Muscle layer of duodenum (tissue), 2 donors: ENCODE results near the gene B3GNT9.
"Not testable (repeated sequence)": the region's sequence is repeated elsewhere in the genome, so short reads cannot be mapped to it uniquely, and the experiment has no call there.

ENCODE experiments used
- H3K27ac ChIP-seq: one replicate; pipeline ENCODE4 v1.7.0; 2013; ENCODE audit warnings: mild to moderate bottlenecking, low read length
- H3K27me3 ChIP-seq: one replicate; pipeline ENCODE4 v1.7.0; 2013; ENCODE audit warnings: low read depth, mild to moderate bottlenecking, control low read depth, low read length
- H3K36me3 ChIP-seq, 2 donors: one replicate each; pipeline ENCODE4 v1.7.0; 2013; ENCODE audit warnings: low read length in 2 of 2, control low read depth in 1 of 2, mild to moderate bottlenecking in 1 of 2; ENCODE audit not compliant: insufficient read depth in 2 of 2, control insufficient read depth in 1 of 2
- H3K4me1 ChIP-seq, 2 donors: one replicate each; pipeline ENCODE4 v1.7.0; 2013; ENCODE audit warnings: low read length in 2 of 2, mild to moderate bottlenecking in 2 of 2, control low read depth in 1 of 2, moderate library complexity in 1 of 2; ENCODE audit not compliant: insufficient read depth in 2 of 2, control insufficient read depth in 1 of 2
- H3K4me3 ChIP-seq, 2 donors: one replicate each; pipeline ENCODE4 v1.7.0; 2013; ENCODE audit warnings: low read length in 2 of 2, low read depth in 1 of 2, mild to moderate bottlenecking in 1 of 2
- H3K9me3 ChIP-seq, 2 donors: one replicate each; pipeline ENCODE4 v1.7.0; 2013; ENCODE audit warnings: low read length in 2 of 2, control low read depth in 1 of 2, mild to moderate bottlenecking in 1 of 2; ENCODE audit not compliant: control insufficient read depth in 1 of 2
- donor health status: healthy.

The B3GNT9 gene

DNA sequence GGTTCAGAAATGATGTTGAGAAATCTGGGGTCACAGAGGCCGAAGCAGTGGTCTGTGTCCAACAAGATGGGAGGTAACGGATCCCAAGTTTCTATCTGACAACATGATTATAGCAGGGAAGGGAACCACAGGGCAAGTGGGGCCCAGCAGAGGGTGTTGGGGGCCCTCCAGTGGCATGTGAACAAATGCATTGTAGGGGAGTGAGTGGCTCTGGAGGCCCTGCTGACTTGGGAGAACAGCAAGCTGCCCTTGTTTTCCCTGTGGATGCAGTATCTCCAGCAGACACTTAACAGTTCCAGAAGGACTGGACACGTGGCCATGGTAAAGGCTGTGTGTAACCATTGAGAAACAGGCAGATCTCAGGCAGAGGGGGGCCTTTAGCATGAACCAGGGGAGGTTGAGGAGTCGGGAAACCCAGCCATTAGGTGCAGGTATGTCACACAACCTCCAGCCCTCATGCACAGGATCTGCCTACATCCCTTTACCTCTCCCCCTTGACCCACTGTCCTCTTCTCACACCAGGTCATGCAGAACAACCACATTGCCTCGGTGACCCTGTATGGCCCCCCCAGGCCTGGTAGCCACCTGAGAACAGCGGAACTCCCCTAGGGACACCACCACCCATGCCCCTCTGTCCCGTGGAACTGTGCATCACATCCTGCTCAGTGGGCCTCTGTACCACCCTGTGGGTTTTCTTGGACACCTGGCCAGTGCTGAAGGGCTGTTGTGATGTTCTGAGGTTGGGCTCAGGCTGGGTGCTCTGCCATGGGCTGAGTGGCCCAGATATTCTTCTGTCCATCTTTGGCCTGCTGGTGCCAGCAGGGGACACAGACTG, 4.1 kb downstream of the B3GNT9 start:
- H3K27ac ChIP-seq = no peak overlapping the region
- H3K4me1 ChIP-seq = peaks cover 0 to 17% of the 10 kb centered on the region in 2 donors
- H3K36me3 ChIP-seq = peaks cover 55 to 70% of the 10 kb centered on the region in 2 donors
- H3K9me3 ChIP-seq = no peaks in the 10 kb centered on the region
- H3K27me3 ChIP-seq = no peaks in the 10 kb centered on the region
- H3K4me3 ChIP-seq = no peak overlapping the region

DNA sequence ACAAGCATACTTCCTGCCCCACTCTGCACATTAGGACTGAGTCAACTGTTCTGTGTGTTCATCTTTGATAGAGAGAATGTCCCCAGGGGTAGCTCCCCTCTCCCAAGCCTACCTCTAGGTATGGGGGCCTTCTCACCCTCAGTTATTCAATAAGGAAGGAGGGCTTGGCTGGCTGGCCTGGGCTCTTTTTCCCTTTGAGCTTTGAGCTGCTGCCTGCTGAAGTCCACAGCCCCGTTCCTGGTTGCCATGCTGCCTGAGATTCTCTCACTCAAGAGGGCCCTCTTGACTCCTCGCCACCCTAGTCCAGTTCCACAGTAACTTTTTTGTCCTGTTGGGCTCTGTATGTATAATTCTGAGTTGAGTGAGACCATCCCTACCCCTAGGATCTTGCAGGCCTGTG, 5.1 kb downstream of the B3GNT9 start:
- H3K4me1 ChIP-seq = peaks cover 0 to 10% of the 10 kb centered on the region in 2 donors
- H3K36me3 ChIP-seq = peaks cover 64 to 79% of the 10 kb centered on the region in 2 donors
- no peaks in the 10 kb centered on the region for H3K9me3 ChIP-seq
- no peak overlapping the region for H3K27ac ChIP-seq
- H3K27me3 ChIP-seq = no peaks in the 10 kb centered on the region
- H3K4me3 ChIP-seq = no peak overlapping the region

DNA sequence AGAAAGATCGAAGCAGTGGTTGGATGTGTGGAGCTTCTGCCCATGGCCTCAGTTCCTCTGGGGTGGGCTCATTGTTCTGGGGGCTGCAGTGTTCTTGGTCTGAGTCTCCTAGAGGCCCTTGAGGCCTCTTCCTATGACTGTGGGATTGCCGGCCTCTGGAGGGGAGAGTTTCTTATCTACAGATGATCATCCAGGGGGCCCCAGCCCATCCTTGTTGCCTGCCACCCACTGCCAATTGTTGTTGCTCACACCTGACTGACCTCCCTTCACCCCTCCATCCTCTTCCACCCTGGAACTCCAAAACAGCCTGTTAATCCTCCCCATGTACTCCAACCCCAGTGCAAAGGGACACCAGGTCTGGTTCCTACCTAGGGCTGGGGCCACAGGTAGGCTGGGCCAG, 5.9 kb downstream of the B3GNT9 start:
- H3K27ac ChIP-seq = no peak overlapping the region
- no peaks in the 10 kb centered on the region for H3K9me3 ChIP-seq
- peaks cover 72 to 88% of the 10 kb centered on the region in 2 donors for H3K36me3 ChIP-seq
- H3K4me3 ChIP-seq = no peak overlapping the region
- peaks cover 0 to 2% of the 10 kb centered on the region in 2 donors for H3K4me1 ChIP-seq
- no peaks in the 10 kb centered on the region for H3K27me3 ChIP-seq

GRCh38 chr16:67142342-67142741, 8.5 kb downstream of the B3GNT9 start:
- no peak overlapping the region for H3K4me3 ChIP-seq

DNA sequence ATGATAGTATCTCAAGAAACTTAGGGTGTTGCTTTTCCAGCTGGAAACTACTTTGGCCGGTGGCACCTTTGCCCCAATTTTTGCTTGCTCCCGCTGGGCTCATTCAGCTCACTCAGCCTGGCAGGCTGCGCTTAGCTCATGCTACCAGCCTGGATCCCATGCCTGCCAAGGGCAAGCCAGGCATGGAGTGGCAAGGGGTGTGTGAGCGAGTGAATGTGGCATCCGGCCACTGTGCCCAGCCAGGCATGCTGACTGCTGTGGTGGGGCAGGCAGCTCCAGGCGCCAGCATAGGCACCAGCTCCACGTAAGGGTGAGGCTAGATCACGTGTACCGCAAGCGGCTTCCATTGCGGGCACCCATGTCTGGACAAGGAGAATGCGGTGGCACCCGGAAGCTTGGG, 9.4 kb downstream of the B3GNT9 start:
- Histone ChIP-seq H3K4me3 (no peak overlapping the region), H3K4me1 (no peaks in the 10 kb centered on the region), H3K9me3 (no peaks in the 10 kb centered on the region), H3K27me3 (no peaks in the 10 kb centered on the region), H3K27ac (no peak overlapping the region), H3K36me3 (peaks cover 70 to 91% of the 10 kb centered on the region in 2 donors)

More at GRCh38 chr16:67142342-67142741, 8.5 kb downstream of the B3GNT9 start:
- Histone ChIP-seq H3K27ac (no peak overlapping the region), H3K4me1 (no peaks in the 10 kb centered on the region), H3K36me3 (peaks cover 78 to 91% of the 10 kb centered on the region in 2 donors), H3K9me3 (no peaks in the 10 kb centered on the region), H3K27me3 (no peaks in the 10 kb centered on the region)

GRCh38 chr16:67137605-67138004, 13.2 kb downstream of the B3GNT9 start:
- Histone ChIP-seq H3K4me3 (no peak overlapping the region), H3K9me3 (no peaks in the 10 kb centered on the region), H3K36me3 (peaks cover 62 to 89% of the 10 kb centered on the region in 2 donors), H3K27ac (no peak overlapping the region), H3K4me1 (no peaks in the 10 kb centered on the region), H3K27me3 (no peaks in the 10 kb centered on the region)

GRCh38 chr16:67129422-67129821, 21.4 kb downstream of the B3GNT9 start:
- Histone ChIP-seq H3K36me3 (peaks cover 40 to 57% of the 10 kb centered on the region in 2 donors), H3K9me3 (no peaks in the 10 kb centered on the region), H3K27ac (no peak overlapping the region), H3K27me3 (no peaks in the 10 kb centered on the region), H3K4me3 (no peak overlapping the region), H3K4me1 (no peaks in the 10 kb centered on the region)

GRCh38 chr16:67128887-67129286, 21.9 kb downstream of the B3GNT9 start:
- Histone ChIP-seq H3K4me3 (no peak overlapping the region), H3K36me3 (peaks cover 40 to 56% of the 10 kb centered on the region in 2 donors), H3K27me3 (no peaks in the 10 kb centered on the region), H3K4me1 (no peaks in the 10 kb centered on the region), H3K27ac (no peak overlapping the region), H3K9me3 (no peaks in the 10 kb centered on the region)

- H3K27me3 ChIP-seq = no peaks in the 10 kb centered on the region
- H3K4me1 ChIP-seq = no peaks in the 10 kb centered on the region
- no peak overlapping the region for H3K4me3 ChIP-seq
- no peak overlapping the region for H3K27ac ChIP-seq
- H3K9me3 ChIP-seq = no peaks in the 10 kb centered on the region
- peaks cover 40 to 57% of the 10 kb centered on the region in 2 donors for H3K36me3 ChIP-seq
These were observed 22.4 kb downstream of the B3GNT9 start for GRCh38 chr16:67128417-67128816.

- peaks cover 22 to 51% of the 10 kb centered on the region in 2 donors for H3K36me3 ChIP-seq
- H3K4me1 ChIP-seq = not testable (repeated sequence)
These were observed 28.0 kb downstream of the B3GNT9 start for GRCh38 chr16:67122799-67123198.

DNA sequence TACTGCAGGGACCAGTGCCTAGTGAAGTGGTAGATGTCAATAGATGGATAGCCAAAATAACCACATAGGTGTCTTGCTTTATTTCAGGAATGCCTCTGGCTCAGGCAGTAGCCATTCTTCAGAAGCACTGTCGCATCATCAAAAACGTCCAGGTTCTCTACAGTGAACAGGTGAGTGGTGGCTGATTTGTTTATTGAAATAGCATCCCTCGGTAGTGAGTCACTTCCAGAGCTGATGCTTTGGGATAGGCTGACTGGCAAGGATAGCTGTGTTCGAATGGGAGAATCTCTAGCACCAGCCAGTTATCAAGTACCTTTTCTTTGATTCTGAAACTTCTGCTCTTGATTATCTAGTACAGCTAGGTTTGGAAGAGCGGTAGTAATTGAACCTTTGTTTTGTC, 30.8 kb downstream of the B3GNT9 start:
- H3K27me3 ChIP-seq = no peaks in the 10 kb centered on the region
- H3K4me3 ChIP-seq = no peak overlapping the region
- no peak overlapping the region for H3K27ac ChIP-seq
- H3K36me3 ChIP-seq = peaks cover 20 to 37% of the 10 kb centered on the region in 2 donors
- H3K4me1 ChIP-seq = no peaks in the 10 kb centered on the region
- no peaks in the 10 kb centered on the region for H3K9me3 ChIP-seq

More at GRCh38 chr16:67122799-67123198, 28.0 kb downstream of the B3GNT9 start:
- H3K27me3 ChIP-seq, H3K27ac ChIP-seq, H3K4me3 ChIP-seq, H3K9me3 ChIP-seq: not testable (repeated sequence)

DNA sequence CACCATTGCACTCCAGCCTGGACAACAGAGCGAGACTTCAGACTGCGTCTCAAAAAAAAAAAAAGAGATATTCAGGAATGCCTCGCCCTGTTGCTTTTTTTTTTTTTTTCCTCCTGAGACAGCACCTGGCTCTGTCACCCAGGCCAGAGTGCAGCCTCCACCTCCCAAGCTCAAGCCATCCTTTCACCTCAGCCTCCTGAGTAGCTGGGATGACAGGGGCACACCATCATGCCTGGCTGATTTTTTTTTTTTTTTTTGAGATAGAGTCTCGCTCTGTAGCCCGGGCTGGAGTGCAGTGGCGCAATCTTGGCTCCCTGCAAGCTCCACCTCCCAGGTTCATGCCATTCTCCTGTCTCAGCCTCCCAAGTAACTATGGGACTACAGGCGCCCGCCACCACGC, 33.1 kb downstream of the B3GNT9 start:
- Histone ChIP-seq H3K36me3 (peaks cover 15 to 20% of the 10 kb centered on the region in 2 donors), H3K4me3 (no peak overlapping the region), H3K27ac (no peak overlapping the region), H3K9me3 (no peaks in the 10 kb centered on the region), H3K4me1 (no peaks in the 10 kb centered on the region), H3K27me3 (no peaks in the 10 kb centered on the region)
